ENCODE results near the gene ITPR2.

Gene ITPR2

GRCh38 chr12:26821212-26821701 lies 11.7 kb downstream of the ITPR2 start:
- DNase-seq (ENCODE audit: low spot score) = no peak

GRCh38 chr12:26818636-26819035 lies 14.4 kb downstream of the ITPR2 start:
- no peak for DNase-seq (ENCODE audit: low spot score)

GRCh38 chr12:26818201-26818600 lies 14.8 kb downstream of the ITPR2 start:
- no peak for DNase-seq (ENCODE audit: low spot score)

GRCh38 chr12:26817183-26817591 lies 15.8 kb downstream of the ITPR2 start:
- DNase-seq (ENCODE audit: low spot score) = no peak

- no peak for DNase-seq (ENCODE audit: low spot score)
These were observed 19.2 kb downstream of the ITPR2 start for GRCh38 chr12:26813812-26814211.

- peak; percentile 69 for DNase-seq (ENCODE audit: low spot score)
These were observed 22.7 kb downstream of the ITPR2 start for GRCh38 chr12:26810330-26810729.

- DNase-seq (ENCODE audit: low spot score) = no peak
These were observed 23.2 kb downstream of the ITPR2 start for GRCh38 chr12:26809611-26810285.

DNA sequence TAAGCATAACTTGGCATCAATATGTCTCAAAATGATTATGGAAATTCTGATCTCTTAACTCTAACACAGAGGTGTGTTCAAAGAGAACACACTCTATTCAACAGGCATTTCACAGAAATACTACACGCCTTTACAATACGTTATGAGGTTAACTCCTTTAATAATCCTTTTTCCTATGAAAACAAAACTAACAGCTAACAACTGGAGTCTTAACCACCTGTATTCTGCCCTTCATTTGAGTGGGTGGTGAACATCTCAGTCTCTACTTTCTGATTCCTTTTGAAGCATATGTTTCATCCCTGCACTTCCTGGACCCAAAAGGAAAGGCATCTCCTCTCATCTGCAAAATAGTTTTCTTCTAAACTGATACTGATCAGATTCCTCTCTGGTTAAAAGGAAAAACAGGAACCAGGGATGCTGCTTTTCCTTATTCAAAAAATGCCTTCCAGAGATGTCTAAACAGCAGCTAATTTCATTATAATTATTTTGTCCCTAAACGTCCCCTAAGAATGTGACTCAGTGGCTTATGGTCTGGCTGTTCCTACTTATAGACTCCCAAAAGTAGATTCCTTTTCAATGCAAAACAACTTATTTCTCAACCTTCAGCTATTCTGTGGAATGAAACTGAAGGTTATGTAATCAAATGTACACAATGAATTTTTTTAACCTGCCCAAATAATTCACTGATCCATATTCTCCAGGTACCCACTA lies 24.1 kb downstream of the ITPR2 start:
- no peak for DNase-seq (ENCODE audit: low spot score)

GRCh38 chr12:26807292-26807691 lies 25.7 kb downstream of the ITPR2 start:
- no peak for DNase-seq (ENCODE audit: low spot score)

DNA sequence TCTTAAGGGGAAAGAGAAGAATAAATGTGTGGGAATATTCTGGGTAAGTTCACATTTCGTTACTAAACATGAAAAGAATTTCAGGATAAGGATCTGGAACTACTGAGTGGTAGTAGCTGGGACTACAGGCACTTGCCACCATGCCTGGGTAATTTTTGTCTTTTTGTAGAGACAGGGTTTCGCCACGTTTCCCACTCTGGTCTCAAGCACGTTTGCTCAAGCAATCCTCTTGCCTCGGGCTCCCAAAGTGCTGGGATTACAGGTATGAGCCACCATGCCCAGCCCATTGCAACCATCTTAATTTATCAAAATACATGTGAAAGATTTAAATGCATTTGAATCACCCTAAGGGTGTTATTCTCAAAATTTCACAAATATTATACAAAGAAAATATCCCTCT lies 26.4 kb downstream of the ITPR2 start:
- DNase-seq (ENCODE audit: low spot score) = no peak

- no peak for DNase-seq (ENCODE audit: low spot score)
These were observed 27.5 kb downstream of the ITPR2 start for GRCh38 chr12:26805401-26805971.

GRCh38 chr12:26803552-26803951 lies 29.4 kb downstream of the ITPR2 start:
- no peak for DNase-seq (ENCODE audit: low spot score)

- DNase-seq (ENCODE audit: low spot score) = no peak
These were observed 31.5 kb downstream of the ITPR2 start for GRCh38 chr12:26801486-26801885.

GRCh38 chr12:26800858-26801257 lies 32.1 kb downstream of the ITPR2 start:
- DNase-seq (ENCODE audit: low spot score) = no peak

DNA sequence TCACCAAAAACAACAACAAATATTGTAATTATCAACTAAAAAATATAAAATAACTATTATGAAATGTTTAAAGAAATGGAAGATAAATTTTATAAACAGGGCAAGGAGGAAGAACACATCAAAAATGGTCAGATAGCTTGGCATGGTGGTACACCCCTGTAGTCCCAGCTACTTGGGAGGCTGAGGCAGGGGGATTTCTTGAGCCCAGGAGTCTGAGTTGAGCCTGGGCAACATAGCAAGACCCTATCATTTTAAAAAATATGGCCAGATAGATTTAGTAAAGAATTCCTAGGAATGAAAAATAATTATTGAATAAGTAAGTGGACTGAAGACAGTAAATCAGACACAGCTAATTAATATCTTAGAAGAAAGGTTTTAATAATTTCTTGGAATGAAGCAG lies 32.6 kb downstream of the ITPR2 start:
- DNase-seq (ENCODE audit: low spot score) = no peak

GRCh38 chr12:26799741-26800140 lies 33.3 kb downstream of the ITPR2 start:
- DNase-seq (ENCODE audit: low spot score) = no peak

DNA sequence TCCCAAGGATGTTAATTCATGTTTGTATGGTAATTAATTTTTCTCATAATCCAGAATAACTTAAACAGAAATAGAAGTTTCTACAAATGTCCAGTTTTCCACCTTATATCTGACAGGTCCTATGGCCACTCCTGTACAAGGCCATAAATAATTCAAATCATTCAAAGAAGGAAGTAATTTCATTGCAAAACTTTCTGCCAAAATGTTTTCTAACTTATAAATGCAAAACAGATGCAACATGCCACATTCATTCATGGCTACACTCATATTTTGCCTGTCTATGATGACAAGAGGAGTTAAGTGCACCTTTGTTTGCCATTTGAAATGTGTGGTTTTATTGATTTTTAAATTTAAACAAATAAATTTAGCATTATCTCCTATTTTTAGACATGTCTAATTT lies 34.4 kb downstream of the ITPR2 start:
- no peak for DNase-seq (ENCODE audit: low spot score)

DNA sequence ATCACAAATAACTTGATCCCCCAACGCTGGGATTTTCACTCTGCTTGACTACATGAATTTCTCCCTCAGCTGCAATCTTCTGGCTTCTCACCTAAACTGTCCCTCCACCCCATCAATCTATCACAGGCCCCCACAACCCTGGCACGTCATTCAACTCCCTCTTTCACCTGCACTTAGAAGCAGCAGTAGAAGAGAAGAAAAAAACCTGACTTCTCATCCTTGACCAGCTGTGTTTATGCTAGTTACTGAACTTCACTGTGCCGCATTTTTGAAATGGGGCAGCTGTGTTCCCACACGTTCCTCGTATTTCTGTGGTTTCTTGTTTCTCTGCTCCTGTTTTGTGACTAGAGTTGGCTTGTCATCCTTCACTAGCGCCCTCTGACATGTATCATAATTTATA lies 35.0 kb downstream of the ITPR2 start:
- peak; percentile 61 for DNase-seq (ENCODE audit: low spot score)

DNA sequence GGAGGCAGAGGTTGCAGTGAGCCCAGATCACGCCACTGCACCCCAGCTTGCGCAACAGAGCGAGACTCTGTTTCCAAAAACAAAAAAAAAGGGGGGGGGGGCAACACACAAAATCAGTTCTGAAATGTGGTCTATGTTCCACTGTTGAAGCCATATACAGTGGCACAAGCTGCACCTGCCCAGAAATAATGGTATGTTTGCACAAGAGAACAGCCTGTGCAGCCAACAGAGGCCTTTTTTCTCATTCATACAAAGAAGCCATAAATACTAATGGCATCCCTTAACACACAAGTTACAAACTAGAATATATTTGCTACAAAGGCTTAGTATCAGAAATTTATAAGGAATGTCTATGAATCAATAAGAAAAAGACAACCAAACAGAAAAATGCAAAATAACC lies 37.1 kb downstream of the ITPR2 start:
- DNase-seq (ENCODE audit: low spot score) = no peak

- DNase-seq (ENCODE audit: low spot score) = no peak
These were observed 41.6 kb downstream of the ITPR2 start for GRCh38 chr12:26791301-26791791.

DNA sequence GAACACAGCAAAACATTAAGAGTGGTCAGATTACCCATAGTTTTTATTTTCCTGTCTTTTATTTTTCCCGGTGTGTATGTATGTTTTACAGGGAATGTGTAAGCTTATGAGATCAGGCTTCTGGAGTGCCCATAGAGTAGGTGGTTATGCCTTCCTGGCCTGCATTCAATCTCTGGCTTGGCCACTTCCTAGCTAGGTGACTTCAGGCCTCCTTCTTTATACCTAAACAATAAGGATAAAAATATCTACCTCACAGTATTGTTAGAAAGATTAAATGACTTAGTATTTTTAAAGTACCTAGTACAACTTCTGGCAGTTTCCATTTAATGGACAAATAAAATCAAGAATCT lies 42.4 kb downstream of the ITPR2 start:
- DNase-seq (ENCODE audit: low spot score) = no peak

- DNase-seq (ENCODE audit: low spot score) = peak; percentile 63
These were observed 43.0 kb downstream of the ITPR2 start for GRCh38 chr12:26789731-26790644.
